Thyroid gland (tissue), 4 donors: Measurements from ENCODE around the gene SSX2IP. TPM values are rescaled to one million over a fixed set of nuclear protein-coding genes. Genes with fewer than 3 reads are reported as not detected.

Experiments used
- DNase-seq, 2 donors: peaks; one replicate each; pipeline ENCODE4 v3.0.0-alpha.2; 2019
- H3K27ac ChIP-seq, 3 donors: fragments of 200-600 bp; sonication (generic); 1 replicate in 2 of 3; 2 replicates in 1 of 3; pipeline ENCODE4 v1.5.1; 2016 to 2019; ENCODE audit warnings: mild to moderate bottlenecking in 1 of 3, moderate library complexity in 1 of 3
- H3K27me3 ChIP-seq: fragments of 200-600 bp; sonication (generic); one replicate; pipeline ENCODE4 v1.5.1; 2019
- H3K36me3 ChIP-seq, 2 donors: fragments of 200-600 bp; sonication (generic); one replicate each; pipeline ENCODE4 v1.5.1; 2016 to 2019
- H3K4me1 ChIP-seq, 2 donors: fragments of 200-600 bp; sonication (generic); one replicate each; pipeline ENCODE4 v1.5.1; 2017 to 2019
- H3K4me3 ChIP-seq, 3 donors: fragments of 200-600 bp; sonication (generic); replicated peaks in 1 of 3; 1 replicate in 2 of 3; 2 replicates in 1 of 3; pipeline ENCODE4 v1.5.1; 2016; ENCODE audit warnings: mild to moderate bottlenecking in 1 of 3
- H3K9me3 ChIP-seq: fragments of 200-600 bp; sonication (generic); one replicate; pipeline ENCODE4 v1.5.1; 2017
- CTCF ChIP-seq, 6 experiments: fragments of 200-600 bp in 3 of 6; fragments of 450-650 bp in 3 of 6; sonication (generic) in 3 of 6; IDR thresholded peaks; one replicate each; pipeline ENCODE4 v1.5.1; 2016 to 2019; ENCODE audit warnings: antibody characterized with exemption in 6 of 6, mild to moderate bottlenecking in 2 of 6, inconsistent platforms in 1 of 6, moderate library complexity in 1 of 6
- POLR2A ChIP-seq, 2 donors: fragments of 450-650 bp; IDR thresholded peaks; one replicate each; pipeline ENCODE4 v1.6.1; 2017; ENCODE audit warnings: antibody characterized with exemption in 2 of 2, mild to moderate bottlenecking in 2 of 2, moderate library complexity in 1 of 2
- WGBS, 2 donors: methylation state at CpG; one replicate each; pipeline ENCODE4 v1.1.5; 2017; 5-methylcytosine and 5-hydroxymethylcytosine counted together
- intact Hi-C: fragments of 100-400 bp; cut with DNase I; formaldehyde crosslinking; loops from one replicate; pipeline ENCODE4 v1.15.1; 2023
- total RNA-seq, 4 donors: library from RNA; depleted of rRNA; stranded (reverse); fragments of >200 nt; gene quantifications; one replicate each; pipeline ENCODE4 v1.2.3, GENCODE V29; 2016

The SSX2IP gene
- total RNA-seq, 4 donors from 2014 or later = 9.0 to 11.4 (median 9.5) TPM

- no peak for DNase-seq
- TF ChIP-seq CTCF (IDR thresholded peaks at IDR 0.05) = no peak
- no peak for TF ChIP-seq POLR2A (IDR thresholded peaks at IDR 0.05)
- no peaks in the 10 kb centered on the region for H3K27me3 ChIP-seq
- no peak overlapping the region for H3K27ac ChIP-seq
- H3K4me1 ChIP-seq = no peaks in the 10 kb centered on the region
- H3K9me3 ChIP-seq = no peaks in the 10 kb centered on the region
- H3K36me3 ChIP-seq = no peaks in the 10 kb centered on the region
- intact Hi-C loops = no loop called here
- WGBS, 2 donors = 65 to 66% methylated on average over 1 of the region's 1 CpG
- no peak overlapping the region for H3K4me3 ChIP-seq
Measured at GRCh38 chr1:84675106-84675505, 15.2 kb downstream of the SSX2IP start.

GRCh38 chr1:84674705-84675104 is 15.6 kb downstream of the SSX2IP start:
- WGBS, 2 donors = 55 to 71% methylated on average over 3 of the region's 3 CpGs
- H3K27me3 ChIP-seq = no peaks in the 10 kb centered on the region
- TF ChIP-seq POLR2A (IDR thresholded peaks at IDR 0.05) = no peak
- TF ChIP-seq CTCF (IDR thresholded peaks at IDR 0.05) = no peak
- no peak for DNase-seq
- H3K9me3 ChIP-seq = no peaks in the 10 kb centered on the region
- no peak overlapping the region for H3K4me3 ChIP-seq
- H3K36me3 ChIP-seq = no peaks in the 10 kb centered on the region
- intact Hi-C loops = no loop called here
- H3K27ac ChIP-seq = no peak overlapping the region
- H3K4me1 ChIP-seq = no peaks in the 10 kb centered on the region

GRCh38 chr1:84674021-84674420 is 16.2 kb downstream of the SSX2IP start:
- Histone ChIP-seq H3K4me1 (no peaks in the 10 kb centered on the region), H3K9me3 (no peaks in the 10 kb centered on the region), H3K36me3 (no peaks in the 10 kb centered on the region), H3K27ac (no peak overlapping the region), H3K4me3 (no peak overlapping the region), H3K27me3 (no peaks in the 10 kb centered on the region)
- no peak for DNase-seq
- intact Hi-C loops = no loop called here
- TF ChIP-seq POLR2A (IDR thresholded peaks at IDR 0.05) = no peak
- TF ChIP-seq CTCF (IDR thresholded peaks at IDR 0.05) = no peak
- WGBS, 2 donors = 94 to 98% methylated on average over 2 of the region's 2 CpGs

GRCh38 chr1:84672080-84672854 is 18.0 kb downstream of the SSX2IP start:
- Histone ChIP-seq H3K4me3 (no peak overlapping the region), H3K4me1 (no peaks in the 10 kb centered on the region), H3K9me3 (no peaks in the 10 kb centered on the region), H3K27me3 (no peaks in the 10 kb centered on the region), H3K27ac (no peak overlapping the region), H3K36me3 (no peaks in the 10 kb centered on the region)
- no peak for DNase-seq
- intact Hi-C loops = no loop called here
- 92% methylated on average over 3 of the region's 3 CpGs for WGBS, 2 donors
- TF ChIP-seq CTCF (IDR thresholded peaks at IDR 0.05) = no peak
- no peak for TF ChIP-seq POLR2A (IDR thresholded peaks at IDR 0.05)

- WGBS, 2 donors = 93 to 97% methylated on average over 2 of the region's 2 CpGs
- intact Hi-C loops = no loop called here
Measured at GRCh38 chr1:84669831-84670230, 20.4 kb downstream of the SSX2IP start.

More at GRCh38 chr1:84669831-84670230, 20.4 kb downstream of the SSX2IP start:
- TF ChIP-seq CTCF (IDR thresholded peaks at IDR 0.05) (no peak), POLR2A (IDR thresholded peaks at IDR 0.05) (no peak)
- no peak overlapping the region for H3K4me3 ChIP-seq
- no peaks in the 10 kb centered on the region for H3K9me3 ChIP-seq
- no peak for DNase-seq
- H3K27ac ChIP-seq = no peak overlapping the region
- H3K36me3 ChIP-seq = no peaks in the 10 kb centered on the region
- H3K27me3 ChIP-seq = no peaks in the 10 kb centered on the region
- H3K4me1 ChIP-seq = no peaks in the 10 kb centered on the region
